Measurements from ENCODE around the gene ATF6B.

ATF6B gene

DNA sequence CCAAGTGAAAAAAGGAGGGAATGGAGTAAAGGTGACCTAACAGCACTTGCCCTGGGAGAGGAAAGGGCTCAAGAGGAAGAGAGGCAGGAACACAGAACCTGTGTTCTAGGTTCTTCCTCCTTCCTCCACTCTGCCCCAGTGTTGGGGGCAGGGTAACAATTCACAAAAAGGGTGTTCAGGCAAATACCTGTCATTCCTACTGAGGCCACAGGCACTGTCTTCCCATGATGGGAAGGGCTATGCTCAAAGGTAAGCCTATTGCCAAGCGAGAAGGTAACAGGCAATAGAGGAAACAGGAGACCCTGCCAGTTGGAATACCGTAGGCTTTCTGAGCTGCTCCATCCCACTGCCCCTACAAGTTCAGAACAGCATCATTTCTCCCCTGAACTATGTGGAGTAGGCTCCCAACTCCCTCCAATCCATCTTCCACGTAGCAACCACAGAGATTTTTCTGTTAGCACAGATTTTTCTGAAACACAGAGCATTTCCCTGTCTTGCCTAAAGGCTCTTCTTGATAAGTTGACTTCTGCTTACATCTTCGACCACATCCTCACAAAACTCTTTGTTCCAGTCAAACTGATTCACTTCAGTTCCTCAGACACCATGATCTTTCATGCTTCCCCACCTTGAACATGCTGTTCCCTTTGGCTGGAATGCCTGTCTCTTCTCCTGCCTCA lies 45.1 kb upstream of the ATF6B start:
- DNase-seq (ENCODE audit: low read depth) = no peak
- TF ChIP-seq, protein P1, sequence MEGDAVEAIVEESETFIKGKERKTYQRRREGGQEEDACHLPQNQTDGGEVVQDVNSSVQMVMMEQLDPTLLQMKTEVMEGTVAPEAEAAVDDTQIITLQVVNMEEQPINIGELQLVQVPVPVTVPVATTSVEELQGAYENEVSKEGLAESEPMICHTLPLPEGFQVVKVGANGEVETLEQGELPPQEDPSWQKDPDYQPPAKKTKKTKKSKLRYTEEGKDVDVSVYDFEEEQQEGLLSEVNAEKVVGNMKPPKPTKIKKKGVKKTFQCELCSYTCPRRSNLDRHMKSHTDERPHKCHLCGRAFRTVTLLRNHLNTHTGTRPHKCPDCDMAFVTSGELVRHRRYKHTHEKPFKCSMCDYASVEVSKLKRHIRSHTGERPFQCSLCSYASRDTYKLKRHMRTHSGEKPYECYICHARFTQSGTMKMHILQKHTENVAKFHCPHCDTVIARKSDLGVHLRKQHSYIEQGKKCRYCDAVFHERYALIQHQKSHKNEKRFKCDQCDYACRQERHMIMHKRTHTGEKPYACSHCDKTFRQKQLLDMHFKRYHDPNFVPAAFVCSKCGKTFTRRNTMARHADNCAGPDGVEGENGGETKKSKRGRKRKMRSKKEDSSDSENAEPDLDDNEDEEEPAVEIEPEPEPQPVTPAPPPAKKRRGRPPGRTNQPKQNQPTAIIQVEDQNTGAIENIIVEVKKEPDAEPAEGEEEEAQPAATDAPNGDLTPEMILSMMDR (IDR thresholded peaks at IDR 0.05; ENCODE audit: insufficient read depth, low read depth, low read length, missing control alignments) = no peak
- no peak overlapping the region for H3K4me3 ChIP-seq (ENCODE audit: low read length)

DNA sequence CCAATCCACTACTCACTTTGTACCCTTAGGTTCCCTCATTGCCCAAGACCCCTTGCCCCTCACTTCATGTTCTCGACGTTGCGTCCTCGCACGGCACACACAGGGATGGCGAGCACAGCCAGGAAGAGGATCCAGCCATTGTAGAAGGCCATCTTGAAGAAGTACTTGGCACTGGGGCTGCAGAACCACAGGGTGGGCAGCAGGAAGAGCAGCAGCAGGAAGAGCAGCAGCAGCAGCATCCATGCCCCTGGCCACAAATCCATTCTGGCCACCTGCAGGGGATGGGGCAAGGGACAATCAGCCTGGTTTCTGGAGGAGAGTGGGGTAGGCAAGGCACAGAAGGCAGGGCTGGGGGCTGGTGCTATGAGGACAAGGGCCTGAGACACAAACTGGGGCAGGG lies 43.2 kb upstream of the ATF6B start:
- TF ChIP-seq, protein P1 (IDR thresholded peaks at IDR 0.05; ENCODE audit: insufficient read depth, low read depth, low read length, missing control alignments) = no peak
- DNase-seq (ENCODE audit: low read depth) = no peak

DNA sequence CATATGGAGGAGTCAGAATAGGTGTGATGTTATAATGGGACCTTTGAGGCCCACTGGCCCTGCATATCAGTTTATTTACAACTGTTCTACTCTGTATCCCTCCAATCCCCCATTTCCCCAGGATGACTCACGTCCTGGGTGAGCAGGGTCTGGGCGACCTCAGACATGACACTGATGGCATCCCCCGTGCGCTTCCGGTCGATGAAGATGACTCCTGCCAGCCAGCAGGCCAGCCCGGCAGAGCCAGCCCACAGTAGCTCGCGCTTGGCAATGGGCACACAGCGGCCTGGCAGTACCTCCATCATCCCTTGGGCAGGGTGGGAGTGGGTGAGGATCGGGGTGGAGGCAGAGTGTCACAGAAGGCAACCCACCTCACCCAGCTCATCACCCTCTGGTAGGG lies 42.2 kb upstream of the ATF6B start:
- no peak for DNase-seq (ENCODE audit: low read depth)
- H3K4me3 ChIP-seq (ENCODE audit: low read length) = no peak overlapping the region
- TF ChIP-seq, protein P1 (IDR thresholded peaks at IDR 0.05; ENCODE audit: insufficient read depth, low read depth, low read length, missing control alignments) = no peak

More for the DNA sequence above, 43.2 kb upstream of the ATF6B start:
- H3K4me3 ChIP-seq (ENCODE audit: low read length) = no peak overlapping the region

DNA sequence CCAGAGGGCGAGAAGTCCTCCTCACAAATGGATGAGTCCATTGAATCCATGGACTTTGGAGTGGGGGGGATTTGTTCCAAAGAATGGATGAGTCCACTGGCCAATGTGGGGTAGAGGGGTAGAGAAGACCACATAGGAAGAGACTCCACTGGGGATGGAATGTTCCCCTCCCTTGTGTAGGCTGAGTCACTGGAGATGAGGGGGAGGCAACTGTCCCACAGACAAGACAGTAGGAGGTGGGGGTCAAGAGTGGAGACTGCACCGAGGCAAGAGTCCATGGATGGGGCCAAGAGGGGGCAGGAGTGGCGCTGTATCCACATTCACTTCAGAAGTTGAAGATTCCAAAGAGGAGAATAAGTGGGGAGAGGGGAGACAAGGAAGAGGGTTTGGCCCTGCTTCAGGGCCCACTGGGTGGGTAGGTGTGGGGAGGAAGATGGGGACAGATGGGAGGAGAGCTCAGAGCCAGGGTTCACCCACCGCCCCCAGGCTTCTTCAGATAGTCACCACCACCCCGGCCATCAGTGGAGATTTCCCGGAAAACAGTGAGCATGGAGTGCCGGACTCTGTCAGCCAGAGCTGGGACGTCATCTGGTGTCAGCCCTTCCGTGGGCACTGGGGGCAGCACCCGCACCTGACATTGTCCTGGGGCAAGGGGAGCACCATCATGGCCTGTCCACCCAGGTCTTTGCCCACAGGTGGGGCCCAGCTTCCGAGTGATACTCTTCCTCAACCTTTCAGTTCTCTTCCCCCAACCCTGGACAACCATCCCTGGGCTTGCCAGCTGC lies 41.0 kb upstream of the ATF6B start:
- no peak overlapping the region for H3K4me3 ChIP-seq (ENCODE audit: low read length)
- DNase-seq (ENCODE audit: low read depth) = no peak
- TF ChIP-seq, protein P1 (IDR thresholded peaks at IDR 0.05; ENCODE audit: insufficient read depth, low read depth, low read length, missing control alignments) = no peak

DNA sequence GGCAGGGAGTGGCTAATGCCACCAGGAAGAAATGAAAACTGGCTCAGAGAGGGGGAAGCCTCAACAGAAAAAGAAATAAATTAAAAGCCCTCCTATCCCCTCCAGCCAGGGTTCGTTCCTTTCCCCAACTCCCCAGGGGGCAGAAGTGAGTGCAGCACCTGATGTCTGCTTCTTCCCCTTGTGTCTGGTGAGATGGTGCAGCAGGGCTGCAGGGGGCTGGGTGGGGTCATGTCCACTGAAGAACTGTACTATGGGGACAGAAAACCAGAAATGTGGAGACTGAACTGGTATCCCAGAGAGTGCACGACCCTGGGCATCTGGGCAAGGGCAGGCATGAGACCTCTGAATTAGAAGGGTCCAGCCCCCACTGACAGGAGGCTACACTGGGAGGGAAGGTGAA lies 40.3 kb upstream of the ATF6B start:
- no peak overlapping the region for H3K4me3 ChIP-seq (ENCODE audit: low read length)
- DNase-seq (ENCODE audit: low read depth) = no peak
- TF ChIP-seq, protein P1 (IDR thresholded peaks at IDR 0.05; ENCODE audit: insufficient read depth, low read depth, low read length, missing control alignments) = no peak

DNA sequence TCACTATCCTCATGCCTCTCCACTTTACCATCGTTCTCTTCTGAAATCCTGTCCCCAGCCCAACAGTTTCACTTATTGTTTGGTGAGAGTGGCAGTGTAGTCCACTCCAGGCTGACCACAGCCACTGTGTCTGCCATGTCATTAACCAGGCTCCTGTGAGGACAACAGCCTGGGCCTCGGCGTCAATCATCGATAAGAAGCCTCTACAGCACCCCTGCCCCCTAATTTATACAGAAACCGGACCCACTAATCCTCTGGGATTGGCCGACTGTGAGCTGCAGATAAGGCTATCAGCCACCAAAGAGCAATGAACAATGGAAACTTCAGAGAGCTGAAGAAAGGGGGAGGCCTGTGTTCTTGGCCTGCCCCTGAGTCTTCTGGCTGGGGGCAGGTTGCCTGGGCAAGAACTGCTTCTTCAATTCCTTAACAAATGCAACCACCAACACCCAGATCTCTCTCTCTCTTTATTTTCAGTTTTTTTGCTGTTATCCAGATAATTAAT lies 39.8 kb upstream of the ATF6B start:
- DNase-seq (ENCODE audit: low read depth) = no peak
- TF ChIP-seq, protein P1 (IDR thresholded peaks at IDR 0.05; ENCODE audit: insufficient read depth, low read depth, low read length, missing control alignments) = no peak
- no peak overlapping the region for H3K4me3 ChIP-seq (ENCODE audit: low read length)

Data from epithelial cell of esophagus (primary cell).